ENCODE data around the gene REXO4. TPM values are rescaled to one million over a fixed set of nuclear protein-coding genes. Genes with fewer than 3 reads are reported as not detected.

REXO4 gene
- total RNA-seq, 1 donor from 2014 or later = 17.9 TPM

DNA sequence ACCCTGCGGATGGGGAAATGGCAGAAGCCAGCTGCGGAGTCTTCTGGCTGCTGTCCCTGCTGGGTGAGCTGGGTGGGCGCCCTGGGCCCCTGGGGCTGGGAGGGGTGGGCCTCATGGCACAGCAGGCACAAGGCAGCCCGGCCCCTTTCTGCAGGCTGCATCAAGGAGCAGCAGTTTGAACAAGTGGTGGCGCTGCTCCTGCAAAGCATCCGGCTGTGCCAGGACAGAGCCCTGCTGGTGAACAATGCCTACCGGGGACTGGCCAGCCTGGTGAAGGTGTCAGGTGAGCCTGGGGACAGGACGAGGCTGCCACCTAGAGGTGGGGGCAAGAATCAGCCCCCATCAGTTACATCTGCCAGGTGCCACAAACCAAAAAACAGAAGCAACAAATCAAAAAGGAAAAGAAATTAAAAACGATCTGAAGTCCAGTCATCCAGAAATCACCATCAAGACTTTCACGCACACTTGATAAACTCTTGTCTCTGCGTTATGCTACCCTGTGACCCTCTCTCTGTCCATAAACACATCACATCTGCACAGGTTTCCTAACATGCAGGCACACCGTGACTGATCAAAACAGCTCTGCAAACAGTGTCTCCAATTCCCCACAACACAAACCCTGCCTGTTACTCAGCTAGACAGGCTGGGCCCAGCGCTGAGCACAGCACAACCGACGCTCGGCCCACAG is 13.9 kb downstream of the REXO4 start:
- Histone ChIP-seq H3K9me3 (ENCODE audit: low read depth) (no peaks in the 10 kb centered on the region), H3K79me2 (ENCODE audit: low read depth) (no peaks in the 10 kb centered on the region), H3K36me3 (no peaks in the 10 kb centered on the region), H3K9ac (no peak overlapping the region), H3K4me2 (no peak overlapping the region), H3F3A (ENCODE audit: low read depth) (peaks cover 10% of the 10 kb centered on the region), H3K27ac (no peak overlapping the region), H2AFZ (replicated peaks) (no peak overlapping the region), H3K4me1 (no peaks in the 10 kb centered on the region), H4K20me1 (ENCODE audit: low read depth) (peaks cover 6% of the 10 kb centered on the region), H3K4me3 (no peak overlapping the region), H3K27me3 (no peaks in the 10 kb centered on the region)
- no peak overlapping the region for H3K27ac Mint-ChIP-seq
- TF ChIP-seq EZH2 (IDR thresholded peaks at IDR 0.05) (no peak), EZH2phosphoT487 (IDR thresholded peaks at IDR 0.05) (no peak), CTCF (IDR thresholded peaks at IDR 0.05) (peak; percentile 52)
- DNase-seq (ENCODE audit: low spot score) = peak; percentile 47
- H3K4me1 Mint-ChIP-seq = no peaks in the 10 kb centered on the region
- H3K27me3 Mint-ChIP-seq (ENCODE audit: insufficient read depth, low read depth) = no peaks in the 10 kb centered on the region
- peaks cover 11% of the 10 kb centered on the region for H3K36me3 Mint-ChIP-seq
- no peaks in the 10 kb centered on the region for H3K9me3 Mint-ChIP-seq
- H3K4me3 Mint-ChIP-seq = no peak overlapping the region

DNA sequence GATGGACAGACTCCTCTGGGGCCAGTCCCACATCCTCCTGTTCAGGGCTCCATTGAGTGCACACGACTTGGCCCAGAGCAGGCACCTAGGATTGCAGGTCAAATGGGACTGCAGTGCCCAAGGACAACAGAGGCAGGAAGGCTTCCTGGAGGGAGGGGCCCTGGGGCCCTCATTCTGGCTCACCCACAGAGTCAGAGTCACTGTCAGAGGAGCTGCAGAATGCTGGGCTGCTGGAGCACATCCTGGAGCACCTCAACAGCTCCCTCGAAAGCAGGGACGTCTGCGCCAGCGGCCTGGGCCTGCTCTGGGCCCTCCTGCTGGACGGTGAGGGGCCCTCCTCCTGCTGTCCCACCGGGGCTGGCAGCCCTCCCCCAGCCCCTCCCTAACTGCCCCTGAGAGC is 15.1 kb downstream of the REXO4 start:
- H3K36me3 ChIP-seq = no peaks in the 10 kb centered on the region
- no peaks in the 10 kb centered on the region for H3K79me2 ChIP-seq (ENCODE audit: low read depth)
- Mint-ChIP-seq H3K4me1 (no peaks in the 10 kb centered on the region), H3K36me3 (peaks cover 11% of the 10 kb centered on the region), H3K27me3 (ENCODE audit: insufficient read depth, low read depth) (peaks cover 2% of the 10 kb centered on the region), H3K27ac (no peak overlapping the region), H3K9me3 (no peaks in the 10 kb centered on the region), H3K4me3 (no peak overlapping the region)
- no peak for TF ChIP-seq EZH2 (IDR thresholded peaks at IDR 0.05)
- TF ChIP-seq EZH2phosphoT487 (IDR thresholded peaks at IDR 0.05) = no peak
- no peak for TF ChIP-seq CTCF (IDR thresholded peaks at IDR 0.05)
- H3K4me2 ChIP-seq = no peak overlapping the region
- H2AFZ ChIP-seq (replicated peaks) = no peak overlapping the region
- no peak overlapping the region for H3K27ac ChIP-seq
- no peak for DNase-seq (ENCODE audit: low spot score)
- H3K4me3 ChIP-seq = no peak overlapping the region
- H3K27me3 ChIP-seq = no peaks in the 10 kb centered on the region
- no peaks in the 10 kb centered on the region for H3K9me3 ChIP-seq (ENCODE audit: low read depth)
- H3F3A ChIP-seq (ENCODE audit: low read depth) = peaks cover 8% of the 10 kb centered on the region
- H3K9ac ChIP-seq = no peak overlapping the region
- H4K20me1 ChIP-seq (ENCODE audit: low read depth) = peaks cover 6% of the 10 kb centered on the region
- no peaks in the 10 kb centered on the region for H3K4me1 ChIP-seq

- Histone ChIP-seq H3F3A (ENCODE audit: low read depth) (no peaks in the 10 kb centered on the region), H3K9ac (no peak overlapping the region), H3K9me3 (ENCODE audit: low read depth) (no peaks in the 10 kb centered on the region), H3K36me3 (no peaks in the 10 kb centered on the region), H3K27ac (no peak overlapping the region), H3K79me2 (ENCODE audit: low read depth) (no peaks in the 10 kb centered on the region), H3K4me1 (no peaks in the 10 kb centered on the region), H3K27me3 (no peaks in the 10 kb centered on the region), H2AFZ (replicated peaks) (no peak overlapping the region), H3K4me2 (no peak overlapping the region), H4K20me1 (ENCODE audit: low read depth) (no peaks in the 10 kb centered on the region), H3K4me3 (no peak overlapping the region)
- no peak for DNase-seq (ENCODE audit: low spot score)
- no peaks in the 10 kb centered on the region for H3K9me3 Mint-ChIP-seq
- no peak overlapping the region for H3K27ac Mint-ChIP-seq
- TF ChIP-seq EZH2phosphoT487 (IDR thresholded peaks at IDR 0.05) (no peak), CTCF (IDR thresholded peaks at IDR 0.05) (no peak), EZH2 (IDR thresholded peaks at IDR 0.05) (no peak)
- H3K27me3 Mint-ChIP-seq (ENCODE audit: insufficient read depth, low read depth) = peaks cover 2% of the 10 kb centered on the region
- H3K4me3 Mint-ChIP-seq = no peak overlapping the region
- no peaks in the 10 kb centered on the region for H3K4me1 Mint-ChIP-seq
- peaks cover 6% of the 10 kb centered on the region for H3K36me3 Mint-ChIP-seq
These were observed 16.2 kb downstream of the REXO4 start for GRCh38 chr9:133401588-133401987.

Measured in neural progenitor cell (in vitro differentiated cells).